Measurements from ENCODE around the gene ORC5.
"Not testable (repeated sequence)": the region's sequence is repeated elsewhere in the genome, so short reads cannot be mapped to it uniquely, and the experiment has no call there.

ORC5 gene

DNA sequence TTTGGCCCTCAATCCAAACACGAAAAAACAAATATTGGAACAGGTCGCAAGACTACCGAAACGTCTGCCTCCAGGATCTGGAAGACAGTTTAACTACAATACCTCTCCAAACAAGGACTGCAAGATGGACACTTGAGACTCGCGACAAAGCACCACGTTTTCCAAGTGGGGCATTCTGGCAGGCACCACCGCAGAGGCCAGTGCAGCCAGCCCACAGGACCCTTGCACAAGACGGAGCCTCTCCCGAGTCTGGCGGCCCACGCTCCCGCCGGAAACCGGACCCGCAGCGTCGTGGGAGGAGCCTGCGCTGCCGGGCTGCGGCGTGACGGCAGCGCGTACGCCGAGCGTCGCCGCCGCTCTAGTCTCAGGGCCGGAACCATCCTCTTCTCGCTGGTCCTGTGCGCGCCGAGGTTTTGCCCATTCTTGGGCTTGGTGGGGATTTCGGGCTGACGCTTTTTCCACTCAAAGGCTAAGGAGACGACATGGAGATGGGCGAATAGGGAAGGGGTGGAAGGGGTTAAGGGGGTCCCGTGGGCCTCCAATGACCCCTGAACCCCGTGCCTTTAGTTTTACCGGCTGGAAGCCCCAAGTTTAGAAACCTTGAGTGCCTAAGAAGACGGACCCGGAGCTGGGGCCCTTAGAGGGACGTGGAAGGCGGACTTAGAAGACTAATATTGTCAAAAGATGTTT, at the start of gene ORC5:
Gene ORC5, minus strand, starts transcription at position 283 of the 690 bp plus-strand sequence. Its CDS starts 109 bp downstream, at position 174.
- H3K27me3 Mint-ChIP-seq = peaks cover 18% of the 10 kb centered on the region

GRCh38 chr7:104255616-104256015, 47.8 kb upstream of the ORC5 start:
- Mint-ChIP-seq H3K27me3 (peaks cover 6% of the 10 kb centered on the region), H3K27ac (no peak overlapping the region), H3K9me3 (no peaks in the 10 kb centered on the region), H3K4me3 (no peak overlapping the region), H3K36me3 (no peaks in the 10 kb centered on the region), H3K4me1 (no peaks in the 10 kb centered on the region)

More for the DNA sequence above, at the start of gene ORC5:
- Mint-ChIP-seq H3K9me3 (peaks cover 2% of the 10 kb centered on the region), H3K4me3 (peak within 1 kb of the TSS; percentile 95), H3K4me1 (peaks cover 38% of the 10 kb centered on the region), H3K36me3 (peaks cover 4% of the 10 kb centered on the region), H3K27ac (peak within 1 kb of the TSS; percentile 97)

- Mint-ChIP-seq H3K27ac (no peak overlapping the region), H3K36me3 (no peaks in the 10 kb centered on the region), H3K9me3 (no peaks in the 10 kb centered on the region), H3K4me1 (no peaks in the 10 kb centered on the region), H3K4me3 (no peak overlapping the region), H3K27me3 (peaks cover 4% of the 10 kb centered on the region)
These were observed 47.4 kb upstream of the ORC5 start for GRCh38 chr7:104255194-104255593.

DNA sequence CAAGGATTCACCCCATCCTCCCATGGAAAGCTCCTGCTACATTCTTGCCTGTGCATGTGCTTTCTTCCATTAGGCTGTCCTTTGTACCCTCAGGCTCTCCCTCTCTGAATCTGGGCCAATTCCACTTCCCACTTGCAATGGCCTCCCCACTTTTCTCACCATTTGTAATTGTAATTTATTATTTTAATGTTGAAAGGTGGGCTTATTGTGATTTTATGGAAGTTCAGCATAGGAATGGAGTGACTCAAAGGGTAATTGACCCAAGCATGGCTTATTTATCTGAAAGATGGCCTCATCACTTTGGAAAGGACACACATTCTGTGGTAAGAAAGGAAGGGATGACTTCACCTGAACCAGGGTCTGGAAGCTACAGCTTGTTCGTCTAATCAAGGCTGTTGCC, 46.9 kb upstream of the ORC5 start:
- Mint-ChIP-seq H3K27me3 (peaks cover 4% of the 10 kb centered on the region), H3K27ac (no peak overlapping the region), H3K4me3 (no peak overlapping the region), H3K36me3 (no peaks in the 10 kb centered on the region), H3K4me1 (no peaks in the 10 kb centered on the region), H3K9me3 (no peaks in the 10 kb centered on the region)

DNA sequence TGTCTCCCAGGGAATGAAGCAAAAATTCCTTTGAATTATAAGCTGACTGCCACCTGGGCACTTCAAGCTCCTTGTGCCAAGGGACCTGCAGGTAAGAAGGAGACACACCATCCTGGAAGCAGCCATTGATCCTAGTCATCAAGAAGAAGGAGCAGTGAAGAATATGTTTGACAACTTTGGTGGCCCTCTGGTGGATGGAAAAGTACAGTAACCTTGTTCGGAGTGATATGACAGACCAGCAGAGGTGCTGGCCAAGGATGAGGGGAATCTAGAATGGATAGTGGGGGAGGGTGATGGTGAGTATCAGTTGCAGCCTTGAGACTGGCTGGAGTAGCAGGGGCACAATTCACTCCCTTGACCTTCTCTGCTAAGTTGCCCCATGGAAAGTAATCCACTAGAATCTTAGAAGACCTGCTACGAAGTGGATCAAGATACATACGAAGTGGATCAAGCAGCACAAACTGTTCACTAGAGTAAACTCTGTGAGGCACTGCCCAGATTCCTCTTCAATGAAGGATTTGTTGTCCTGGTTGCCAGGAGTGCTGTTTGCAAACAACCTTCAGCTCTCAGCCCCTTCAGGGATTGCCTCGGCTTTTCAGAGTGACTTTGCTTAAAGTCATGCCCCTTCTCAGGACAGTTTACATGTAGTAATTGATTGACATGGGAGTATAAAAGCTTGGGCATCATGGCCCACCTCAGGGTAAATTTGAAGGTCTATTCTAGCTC, 44.8 kb upstream of the ORC5 start:
- Mint-ChIP-seq H3K9me3 (no peaks in the 10 kb centered on the region), H3K27me3 (peaks cover 7% of the 10 kb centered on the region), H3K4me3 (no peak overlapping the region), H3K4me1 (no peaks in the 10 kb centered on the region), H3K27ac (peak overlapping the region; percentile 1), H3K36me3 (no peaks in the 10 kb centered on the region)

GRCh38 chr7:104242638-104243037, 34.8 kb upstream of the ORC5 start:
- Mint-ChIP-seq H3K27me3 (peaks cover 26% of the 10 kb centered on the region), H3K9me3 (no peaks in the 10 kb centered on the region), H3K27ac (no peak overlapping the region)

GRCh38 chr7:104241538-104242209, 33.9 kb upstream of the ORC5 start:
- H3K4me1 Mint-ChIP-seq = no peaks in the 10 kb centered on the region
- no peak overlapping the region for H3K27ac Mint-ChIP-seq
- H3K4me3 Mint-ChIP-seq = no peak overlapping the region
- peaks cover 17% of the 10 kb centered on the region for H3K27me3 Mint-ChIP-seq
- H3K36me3 Mint-ChIP-seq = no peaks in the 10 kb centered on the region
- no peaks in the 10 kb centered on the region for H3K9me3 Mint-ChIP-seq

More at GRCh38 chr7:104242638-104243037, 34.8 kb upstream of the ORC5 start:
- Mint-ChIP-seq H3K4me1 (no peaks in the 10 kb centered on the region), H3K36me3 (no peaks in the 10 kb centered on the region), H3K4me3 (no peak overlapping the region)

DNA sequence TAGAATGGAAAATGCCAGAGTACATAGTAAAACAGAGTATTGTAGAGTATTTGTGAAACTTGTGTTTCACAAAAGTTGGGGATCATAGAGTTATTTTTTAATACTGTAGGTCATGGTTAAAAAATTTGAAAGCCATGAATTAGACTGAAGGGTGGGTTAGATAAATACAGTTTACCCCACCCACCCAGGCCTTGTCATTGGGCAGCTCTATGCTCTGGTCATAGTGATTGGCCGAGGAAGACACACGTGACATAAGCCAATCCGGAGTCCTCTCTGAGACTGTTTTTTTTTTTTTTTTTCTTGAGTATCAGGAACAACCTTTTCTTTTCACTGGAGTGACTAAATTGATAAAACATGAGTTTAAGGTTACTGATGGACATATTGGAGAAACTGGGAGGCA, 33.3 kb upstream of the ORC5 start:
- no peak overlapping the region for H3K27ac Mint-ChIP-seq
- no peaks in the 10 kb centered on the region for H3K4me1 Mint-ChIP-seq
- H3K27me3 Mint-ChIP-seq = peaks cover 17% of the 10 kb centered on the region

DNA sequence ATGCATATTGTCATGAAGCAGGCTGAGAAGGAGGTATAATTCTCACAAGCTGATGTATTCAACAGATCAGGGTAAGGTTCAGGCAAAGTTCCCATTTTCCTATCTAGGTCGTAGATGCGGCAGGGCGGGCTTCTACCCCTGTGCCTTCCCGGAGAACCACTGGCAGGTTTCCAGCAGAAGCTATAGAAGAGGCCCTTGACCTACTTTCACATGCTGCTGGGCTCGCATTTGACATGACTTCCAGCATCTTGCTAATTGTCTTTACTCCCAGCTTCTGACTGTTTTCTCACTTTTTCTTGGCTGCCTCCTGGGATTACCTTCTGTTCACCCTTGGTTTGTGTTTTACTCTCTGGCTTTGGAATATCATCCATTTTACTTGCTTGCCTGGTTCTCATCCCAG, 32.6 kb upstream of the ORC5 start:
- Mint-ChIP-seq H3K9me3 (no peaks in the 10 kb centered on the region), H3K36me3 (no peaks in the 10 kb centered on the region), H3K4me3 (no peak overlapping the region), H3K27ac (no peak overlapping the region), H3K27me3 (peaks cover 14% of the 10 kb centered on the region), H3K4me1 (no peaks in the 10 kb centered on the region)

More for the DNA sequence above, 33.3 kb upstream of the ORC5 start:
- H3K4me3 Mint-ChIP-seq = no peak overlapping the region
- no peaks in the 10 kb centered on the region for H3K36me3 Mint-ChIP-seq
- H3K9me3 Mint-ChIP-seq = no peaks in the 10 kb centered on the region

- peaks cover 13% of the 10 kb centered on the region for H3K27me3 Mint-ChIP-seq
- not testable (repeated sequence) for H3K9me3 Mint-ChIP-seq, H3K36me3 Mint-ChIP-seq, H3K4me1 Mint-ChIP-seq, H3K27ac Mint-ChIP-seq, H3K4me3 Mint-ChIP-seq
These were observed 27.2 kb upstream of the ORC5 start for GRCh38 chr7:104234990-104235389.

DNA sequence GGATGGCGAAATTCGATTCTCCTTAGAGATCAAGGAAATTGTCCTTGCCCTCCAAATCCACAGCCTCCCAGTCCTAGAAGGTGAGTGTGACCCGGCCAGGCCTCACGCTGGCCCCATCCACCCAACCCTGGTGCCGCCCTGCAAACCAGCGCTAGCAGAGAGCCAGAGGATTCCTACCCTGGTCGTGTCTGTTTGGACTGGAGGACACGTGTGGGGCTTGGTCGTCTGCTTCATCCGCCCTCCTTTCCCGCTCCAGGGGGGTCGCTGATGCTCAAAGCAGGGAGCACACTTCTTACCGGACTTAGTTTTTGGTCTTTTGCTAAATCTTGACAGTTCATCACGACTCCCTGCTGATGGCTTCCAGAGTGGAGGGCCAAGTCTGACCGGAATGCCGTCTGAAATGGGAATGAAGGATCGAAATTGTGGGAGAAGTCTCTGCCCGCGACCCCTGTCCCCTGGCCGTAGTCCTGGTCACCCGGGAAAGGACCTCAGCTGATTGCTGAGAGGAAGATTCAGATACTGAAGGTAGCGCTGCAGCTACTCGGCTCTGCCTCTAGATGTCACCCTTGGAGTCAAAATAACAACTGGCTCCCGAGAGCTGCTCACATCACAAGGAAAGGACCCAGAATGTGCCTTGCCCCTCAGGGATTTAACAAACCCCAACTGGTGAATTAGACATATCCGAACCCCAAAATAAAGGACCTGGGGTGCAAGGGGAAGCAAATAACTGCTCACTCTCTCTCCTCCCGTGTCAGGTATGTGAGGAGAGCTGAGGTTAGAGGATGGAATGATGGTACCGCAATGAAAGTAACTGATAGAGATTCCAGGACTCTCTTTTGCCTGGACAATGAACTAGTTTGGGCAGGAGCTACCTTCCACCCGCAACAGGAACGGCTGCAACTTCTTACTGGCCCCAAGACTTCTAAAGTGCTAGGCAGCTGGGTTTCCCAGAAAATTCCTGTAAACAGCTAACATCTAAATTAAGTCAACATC, 23.5 kb upstream of the ORC5 start:
- H3K27me3 Mint-ChIP-seq = peaks cover 10% of the 10 kb centered on the region
- H3K9me3 Mint-ChIP-seq = no peaks in the 10 kb centered on the region
- H3K27ac Mint-ChIP-seq = no peak overlapping the region
- no peak overlapping the region for H3K4me3 Mint-ChIP-seq
- no peaks in the 10 kb centered on the region for H3K36me3 Mint-ChIP-seq
- no peaks in the 10 kb centered on the region for H3K4me1 Mint-ChIP-seq

DNA sequence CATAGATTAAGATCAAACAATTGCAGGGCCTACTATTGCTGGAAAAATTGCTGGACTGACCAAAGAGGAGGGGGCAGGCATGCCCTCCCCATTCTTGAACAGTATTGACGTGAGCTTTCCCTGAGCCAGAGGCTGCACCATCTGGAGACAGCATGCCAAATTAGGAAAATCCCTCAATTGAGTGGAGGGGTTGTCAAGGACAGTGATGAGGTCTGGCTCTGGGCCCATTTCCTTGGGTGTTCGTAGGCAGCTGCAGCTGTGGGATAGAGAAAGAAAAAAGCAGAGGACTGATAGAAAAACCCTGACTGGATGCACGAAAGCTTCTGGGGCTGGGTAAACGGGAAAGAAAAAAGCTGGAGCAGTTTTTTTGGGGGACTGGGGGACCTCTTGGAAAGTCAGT, 22.8 kb upstream of the ORC5 start:
- peaks cover 10% of the 10 kb centered on the region for H3K27me3 Mint-ChIP-seq

DNA sequence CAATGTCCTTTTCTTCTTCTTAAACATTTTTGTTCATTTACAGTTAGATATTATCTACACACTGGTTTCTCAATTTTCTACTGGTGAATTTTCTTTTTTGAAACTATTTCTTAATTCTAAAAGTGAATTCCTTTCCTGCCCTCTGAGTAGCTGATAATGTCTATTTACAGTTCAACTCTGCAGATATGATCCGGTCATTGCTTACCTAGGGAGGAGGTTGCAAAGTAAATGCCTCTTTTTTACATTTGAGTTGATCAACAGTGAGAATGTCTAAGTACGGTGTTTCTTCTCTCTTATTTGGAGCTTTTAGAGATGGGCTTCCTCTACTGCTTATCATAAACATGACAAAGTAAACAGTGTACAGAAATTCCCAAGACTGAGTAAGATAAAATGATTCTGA, 20.6 kb upstream of the ORC5 start:
- H3K9me3 Mint-ChIP-seq = peaks cover under 1% of the 10 kb centered on the region
- no peak overlapping the region for H3K27ac Mint-ChIP-seq
- no peaks in the 10 kb centered on the region for H3K4me1 Mint-ChIP-seq
- H3K4me3 Mint-ChIP-seq = no peak overlapping the region
- peaks cover 13% of the 10 kb centered on the region for H3K27me3 Mint-ChIP-seq
- no peaks in the 10 kb centered on the region for H3K36me3 Mint-ChIP-seq

More for the DNA sequence above, 22.8 kb upstream of the ORC5 start:
- Mint-ChIP-seq H3K4me1 (no peaks in the 10 kb centered on the region), H3K9me3 (no peaks in the 10 kb centered on the region), H3K36me3 (no peaks in the 10 kb centered on the region), H3K4me3 (no peak overlapping the region), H3K27ac (no peak overlapping the region)

DNA sequence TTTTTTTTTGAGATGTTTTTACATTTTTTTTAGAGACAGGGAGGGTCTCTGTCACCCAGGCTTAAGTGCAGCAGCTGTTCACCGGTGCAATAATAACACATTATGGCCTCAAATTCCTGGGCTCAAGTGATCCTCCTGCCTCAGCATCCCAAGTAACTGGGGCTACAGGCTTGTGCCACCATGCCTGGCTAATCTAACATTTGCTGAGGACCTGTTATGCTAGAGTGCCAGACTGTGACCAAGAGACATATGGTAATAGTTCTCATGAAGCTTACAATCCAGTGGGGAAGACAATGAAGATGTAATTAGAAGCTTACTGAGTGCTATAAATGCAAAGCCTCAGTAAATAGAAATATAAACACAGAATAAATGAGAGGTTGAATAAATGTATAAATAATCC, 17.6 kb upstream of the ORC5 start:
- H3K36me3 Mint-ChIP-seq = no peaks in the 10 kb centered on the region
- H3K4me3 Mint-ChIP-seq = no peak overlapping the region
- H3K27me3 Mint-ChIP-seq = peaks cover 15% of the 10 kb centered on the region
- H3K9me3 Mint-ChIP-seq = peaks cover 11% of the 10 kb centered on the region
- H3K4me1 Mint-ChIP-seq = no peaks in the 10 kb centered on the region
- no peak overlapping the region for H3K27ac Mint-ChIP-seq

- Mint-ChIP-seq H3K4me3 (no peak overlapping the region), H3K9me3 (peaks cover 19% of the 10 kb centered on the region), H3K27me3 (peaks cover 16% of the 10 kb centered on the region), H3K27ac (no peak overlapping the region), H3K4me1 (no peaks in the 10 kb centered on the region), H3K36me3 (peaks cover 7% of the 10 kb centered on the region)
These were observed 9.8 kb upstream of the ORC5 start for GRCh38 chr7:104217620-104218019.

Measured in activated naive CD4-positive, alpha-beta T cell treated with anti-CD3 and anti-CD28 coated beads, Interleukin-2, amount 50 U/mL, for 24 hours (primary cell).